Measurements from ENCODE around the gene UQCC2. TPM values are rescaled to one million over a fixed set of nuclear protein-coding genes. Genes with fewer than 3 reads are reported as not detected.

The UQCC2 gene
- total RNA-seq, 1 experiment from 2014 or later = 71.2 TPM

DNA sequence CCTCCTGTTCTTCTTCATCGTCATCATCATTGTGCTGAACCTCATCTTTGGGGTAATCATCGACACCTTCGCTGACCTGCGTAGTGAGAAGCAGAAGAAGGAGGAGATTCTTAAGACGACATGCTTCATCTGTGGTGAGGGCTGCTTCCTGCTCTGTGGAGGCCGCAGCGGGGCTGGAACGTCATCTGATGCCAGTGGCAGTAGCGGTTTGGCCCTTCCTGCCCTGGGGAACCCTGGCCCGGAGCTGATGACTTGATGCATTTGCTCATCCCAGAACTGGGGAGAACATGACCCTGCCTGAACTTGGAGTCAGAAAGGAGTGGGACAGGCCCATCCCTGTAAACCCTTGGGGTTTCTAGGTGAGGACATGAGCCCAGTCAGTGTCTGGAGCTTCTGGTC, 18.7 kb downstream of the UQCC2 start:
- H3F3A ChIP-seq (ENCODE audit: insufficient read depth, low read depth) = peaks cover 40% of the 10 kb centered on the region
- H3K27ac ChIP-seq = no peak overlapping the region
- no peak overlapping the region for H3K4me2 ChIP-seq
- H3K36me3 ChIP-seq (ENCODE audit: low read depth) = peaks cover 31% of the 10 kb centered on the region
- peaks cover 22% of the 10 kb centered on the region for H4K20me1 ChIP-seq (ENCODE audit: insufficient read depth)
- peaks cover 23% of the 10 kb centered on the region; the same call in 1 of the 2 replicates for H3K4me1 ChIP-seq (replicated peaks; ENCODE audit: insufficient read depth)
- no peaks in the 10 kb centered on the region for H3K79me2 ChIP-seq (ENCODE audit: low read depth)
- no peaks in the 10 kb centered on the region for H3K9me2 ChIP-seq (ENCODE audit: insufficient read depth)
- intact Hi-C loops (cut with micrococcal nuclease; ENCODE audit: unreplicated experiment) = no loop called here
- no TSS peak for BruUV-seq (replicated peaks)
- H2AFZ ChIP-seq = no peak overlapping the region
- no peaks in the 10 kb centered on the region for H3K9me3 ChIP-seq (ENCODE audit: insufficient read depth, low read depth)
- ChIA-PET POLR2A (ENCODE audit: unreplicated experiment) (no interaction called here), CTCF (no interaction called here)
- no peak overlapping the region for H3K4me3 ChIP-seq
- no peak for DNase-seq
- TF ChIP-seq CTCF (conservative IDR thresholded peaks at IDR 0.05) (no peak), EZH2 (IDR thresholded peaks at IDR 0.05; ENCODE audit: low read depth) (no peak)
- no peaks in the 10 kb centered on the region for H3K27me3 ChIP-seq (ENCODE audit: insufficient read depth, low read depth)

DNA sequence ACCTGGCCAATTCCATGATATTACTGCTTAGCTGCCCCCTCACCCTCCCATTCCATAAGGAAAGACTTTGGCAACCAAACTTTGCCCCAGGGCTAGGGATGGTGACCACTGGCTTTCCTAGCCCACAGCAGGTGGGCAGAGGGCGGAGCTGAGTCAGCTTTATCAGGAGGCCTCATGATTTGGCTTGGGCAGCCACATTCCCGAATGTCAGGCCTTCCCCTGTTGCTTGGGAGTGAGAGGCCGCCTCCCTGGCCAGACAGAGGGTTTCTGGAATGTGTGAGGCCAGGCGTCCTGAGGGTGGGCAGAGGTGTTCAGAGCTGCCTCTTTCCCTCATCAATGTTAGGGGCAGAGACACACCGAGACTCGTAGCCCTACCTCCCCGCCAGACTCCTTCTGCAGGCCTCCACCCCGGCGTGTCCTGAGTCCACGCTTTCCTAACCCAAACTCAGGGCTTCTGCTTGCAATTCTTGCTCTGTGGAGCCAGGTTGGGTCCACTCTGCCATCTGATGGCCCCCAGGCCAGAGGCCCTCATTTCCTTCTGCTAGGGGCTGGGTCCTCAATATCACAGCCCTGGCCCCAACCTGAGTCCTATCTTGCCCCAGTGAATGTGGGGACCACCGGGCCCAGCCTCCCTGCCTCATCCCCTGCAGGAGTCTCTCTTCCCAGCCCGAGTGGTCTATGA, 19.3 kb downstream of the UQCC2 start:
- no peak overlapping the region for H2AFZ ChIP-seq
- POLR2A ChIA-PET (ENCODE audit: unreplicated experiment) = no interaction called here
- CTCF ChIA-PET = no interaction called here
- no peaks in the 10 kb centered on the region for H3K9me3 ChIP-seq (ENCODE audit: insufficient read depth, low read depth)
- DNase-seq = peak in 1 of 2 experiments; percentile 34
- peaks cover 23% of the 10 kb centered on the region; the same call in 1 of the 2 replicates for H3K4me1 ChIP-seq (replicated peaks; ENCODE audit: insufficient read depth)
- H3K27ac ChIP-seq = no peak overlapping the region
- no peak overlapping the region for H3K4me2 ChIP-seq
- H3K79me2 ChIP-seq (ENCODE audit: low read depth) = no peaks in the 10 kb centered on the region
- intact Hi-C loops (cut with micrococcal nuclease; ENCODE audit: unreplicated experiment) = no loop called here
- H3K4me3 ChIP-seq = no peak overlapping the region
- no peaks in the 10 kb centered on the region for H3K9me2 ChIP-seq (ENCODE audit: insufficient read depth)
- no TSS peak for BruUV-seq (replicated peaks)
- H4K20me1 ChIP-seq (ENCODE audit: insufficient read depth) = peaks cover 20% of the 10 kb centered on the region
- peaks cover 31% of the 10 kb centered on the region for H3K36me3 ChIP-seq (ENCODE audit: low read depth)
- no peak for TF ChIP-seq EZH2 (IDR thresholded peaks at IDR 0.05; ENCODE audit: low read depth)
- TF ChIP-seq CTCF (conservative IDR thresholded peaks at IDR 0.05) = no peak
- no peaks in the 10 kb centered on the region for H3K27me3 ChIP-seq (ENCODE audit: insufficient read depth, low read depth)
- H3F3A ChIP-seq (ENCODE audit: insufficient read depth, low read depth) = peaks cover 37% of the 10 kb centered on the region

DNA sequence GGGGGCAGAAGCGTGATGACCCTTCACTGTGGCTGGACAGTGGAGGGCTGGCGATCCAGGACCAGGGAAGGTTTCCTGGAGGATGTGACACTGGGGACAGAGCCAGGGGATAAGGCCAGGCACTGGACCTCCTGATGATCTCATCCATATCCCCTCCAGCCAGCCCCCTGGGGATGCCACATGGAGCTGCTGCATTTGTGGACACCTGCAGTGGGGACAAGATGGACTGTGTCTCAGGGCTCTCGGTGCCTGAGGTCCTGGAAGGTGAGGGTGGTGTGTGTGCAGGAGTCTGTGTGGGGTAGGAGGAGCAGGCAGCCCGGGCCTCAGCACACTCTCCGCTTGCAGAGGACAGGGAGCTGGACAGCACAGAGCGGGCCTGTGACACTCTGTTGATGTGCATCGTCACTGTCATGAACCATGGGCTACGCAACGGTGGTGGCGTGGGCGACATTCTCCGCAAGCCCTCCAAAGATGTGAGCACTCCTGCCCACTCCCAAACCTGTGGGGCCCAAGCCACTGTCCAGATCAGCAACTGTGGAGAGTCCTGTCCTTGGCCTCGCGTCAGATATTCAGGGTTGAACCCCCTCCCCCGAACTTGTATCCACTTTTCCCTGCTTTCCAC, 19.9 kb downstream of the UQCC2 start:
- no peak for TF ChIP-seq EZH2 (IDR thresholded peaks at IDR 0.05; ENCODE audit: low read depth)
- TF ChIP-seq CTCF (conservative IDR thresholded peaks at IDR 0.05) = no peak
- Histone ChIP-seq H3K4me2 (no peak overlapping the region), H3K36me3 (ENCODE audit: low read depth) (peaks cover 36% of the 10 kb centered on the region), H3K9me2 (ENCODE audit: insufficient read depth) (no peaks in the 10 kb centered on the region), H3K27ac (no peak overlapping the region), H3K4me3 (no peak overlapping the region), H3K4me1 (replicated peaks; ENCODE audit: insufficient read depth) (peaks cover 23% of the 10 kb centered on the region; the same call in 1 of the 2 replicates), H3F3A (ENCODE audit: insufficient read depth, low read depth) (peaks cover 32% of the 10 kb centered on the region; the same call in 1 of the 2 replicates), H3K79me2 (ENCODE audit: low read depth) (no peaks in the 10 kb centered on the region), H3K27me3 (ENCODE audit: insufficient read depth, low read depth) (no peaks in the 10 kb centered on the region), H2AFZ (no peak overlapping the region), H3K9me3 (ENCODE audit: insufficient read depth, low read depth) (no peaks in the 10 kb centered on the region), H4K20me1 (ENCODE audit: insufficient read depth) (peaks cover 20% of the 10 kb centered on the region)
- CTCF ChIA-PET = no interaction called here
- intact Hi-C loops (cut with micrococcal nuclease; ENCODE audit: unreplicated experiment) = no loop called here
- BruUV-seq (replicated peaks) = no TSS peak
- DNase-seq = no peak
- POLR2A ChIA-PET (ENCODE audit: unreplicated experiment) = no interaction called here

Measured in PC-9 (cell line).